Esophagus muscularis mucosa (tissue), 4 donors: ENCODE data around the gene MKKS. TPM values are rescaled to one million over a fixed set of nuclear protein-coding genes. Genes with fewer than 3 reads are reported as not detected.

Experiments used
- DNase-seq: peaks from one replicate; pipeline ENCODE4 v3.0.0-alpha.2; 2017; ENCODE audit errors: extremely low spot score
- H3K27ac ChIP-seq, 4 donors: fragments of 200-600 bp; sonication (generic); replicated peaks in 1 of 4; 1 replicate in 3 of 4; 2 replicates in 1 of 4; pipeline ENCODE4 v1.5.1; 2016 to 2019; ENCODE audit warnings: mild to moderate bottlenecking in 1 of 4
- H3K27me3 ChIP-seq, 4 donors: fragments of 200-600 bp; sonication (generic); one replicate each; pipeline versions ENCODE4 v1.5.1 to v1.6.0; 2016 to 2019
- H3K36me3 ChIP-seq, 4 donors: fragments of 200-600 bp; sonication (generic); one replicate each; pipeline ENCODE4 v1.5.1; 2016 to 2019
- H3K4me1 ChIP-seq, 4 donors: fragments of 200-600 bp; sonication (generic); one replicate each; pipeline ENCODE4 v1.5.1; 2016 to 2019
- H3K4me3 ChIP-seq, 4 donors: fragments of 200-600 bp; sonication (generic); 1 replicate in 2 of 4; 2 replicates in 2 of 4; pipeline ENCODE4 v1.5.1; 2016 to 2019; ENCODE audit warnings: mild to moderate bottlenecking in 4 of 4, moderate library complexity in 1 of 4
- H3K9me3 ChIP-seq, 4 donors: fragments of 200-600 bp; sonication (generic); 1 replicate in 3 of 4; 2 replicates in 1 of 4; pipeline ENCODE4 v1.5.1; 2016 to 2019
- CTCF ChIP-seq, 3 experiments: fragments of 200-600 bp in 2 of 3; fragments of 450-650 bp in 1 of 3; sonication (generic) in 2 of 3; IDR thresholded peaks; one replicate each; pipeline ENCODE4 v1.5.1; 2017 to 2019; ENCODE audit warnings: antibody characterized with exemption in 3 of 3, mild to moderate bottlenecking in 2 of 3, moderate library complexity in 1 of 3
- EP300 ChIP-seq: sonication (generic); formaldehyde crosslinking; IDR thresholded peaks from one replicate; pipeline ENCODE4 v1.6.1; 2017; ENCODE audit warnings: antibody characterized with exemption
- POLR2A ChIP-seq: fragments of 450-650 bp; IDR thresholded peaks from one replicate; pipeline ENCODE4 v1.6.1; 2017; ENCODE audit warnings: antibody characterized with exemption, moderate library complexity, mild to moderate bottlenecking, low read depth
- POLR2AphosphoS5 ChIP-seq, 2 donors: sonication (generic); formaldehyde crosslinking; IDR thresholded peaks; one replicate each; pipeline ENCODE4 v1.6.1; 2017; ENCODE audit warnings: antibody characterized with exemption in 2 of 2
- WGBS: methylation state at CpG from one replicate; pipeline ENCODE4 v1.1.5; 2018; 5-methylcytosine and 5-hydroxymethylcytosine counted together
- intact Hi-C: fragments of 100-400 bp; cut with DNase I; formaldehyde crosslinking; loops from one replicate; pipeline ENCODE4 v1.15.1; 2023
- total RNA-seq, 4 donors: library from RNA; depleted of rRNA; stranded (reverse); fragments of >200 nt; gene quantifications; one replicate each; pipeline versions ENCODE4 v1.1.0 to v1.2.1, GENCODE V29; 2016

MKKS gene
- total RNA-seq, 4 donors from 2014 or later = 14.1 to 19.3 (median 16.7) TPM

DNA sequence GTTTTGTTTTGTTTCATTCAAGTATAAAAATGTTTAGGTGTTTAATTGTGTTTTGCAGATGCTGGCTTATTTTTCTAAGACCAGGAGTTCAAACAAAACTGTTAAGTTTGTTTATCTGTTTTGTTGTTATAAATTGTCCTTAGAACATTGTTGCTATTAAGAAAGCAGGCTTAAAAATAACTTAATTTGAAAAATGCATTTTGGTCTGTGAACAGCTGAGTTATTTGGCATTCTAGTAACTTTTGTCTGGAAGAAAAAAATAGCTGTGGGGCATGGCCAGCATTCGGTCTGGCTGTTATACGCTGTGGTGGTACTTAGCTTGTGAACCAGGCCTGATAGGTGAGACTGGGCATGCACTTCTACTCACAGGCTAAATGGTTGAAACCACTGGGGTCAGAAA lies 38.8 kb upstream of the MKKS start:
- intact Hi-C loops = loop anchor here (10.0 kb wide), 1 partner anchor 802 kb away; no protein-coding TSS in a partner anchor
- H3K27ac ChIP-seq = no peak overlapping the region
- 92% methylated on average over 2 of the region's 2 CpGs for WGBS
- peaks cover 0 to 5% (median 0%) of the 10 kb centered on the region in 4 donors for H3K9me3 ChIP-seq
- H3K27me3 ChIP-seq = no peaks in the 10 kb centered on the region
- no peaks in the 10 kb centered on the region for H3K36me3 ChIP-seq
- peaks cover 5 to 31% (median 26%) of the 10 kb centered on the region in 4 donors for H3K4me1 ChIP-seq
- DNase-seq = no peak
- H3K4me3 ChIP-seq = no peak overlapping the region
- TF ChIP-seq EP300 = no peak
- TF ChIP-seq POLR2AphosphoS5 (IDR thresholded peaks at IDR 0.05) = no peak
- TF ChIP-seq POLR2A = no peak
- no peak for TF ChIP-seq CTCF (IDR thresholded peaks at IDR 0.05)

GRCh38 chr20:10470276-10470675 lies 36.3 kb upstream of the MKKS start:
- intact Hi-C loops = loop anchor here (10.0 kb wide), 1 partner anchor 805 kb away; no protein-coding TSS in a partner anchor
- no peak for DNase-seq
- Histone ChIP-seq H3K4me3 (no peak overlapping the region), H3K36me3 (no peaks in the 10 kb centered on the region), H3K4me1 (peaks cover 5 to 45% (median 35%) of the 10 kb centered on the region in 4 donors), H3K9me3 (peaks cover 0 to 5% (median 0%) of the 10 kb centered on the region in 4 donors), H3K27ac (no peak overlapping the region), H3K27me3 (no peaks in the 10 kb centered on the region)
- TF ChIP-seq EP300 = no peak
- TF ChIP-seq CTCF (IDR thresholded peaks at IDR 0.05) = no peak
- TF ChIP-seq POLR2A = no peak
- no peak for TF ChIP-seq POLR2AphosphoS5 (IDR thresholded peaks at IDR 0.05)
- WGBS = 86% methylated on average over 6 of the region's 6 CpGs

- Histone ChIP-seq H3K27me3 (no peaks in the 10 kb centered on the region), H3K4me1 (peaks cover 5 to 44% (median 31%) of the 10 kb centered on the region in 4 donors), H3K9me3 (peaks cover 0 to 5% (median 0%) of the 10 kb centered on the region in 4 donors), H3K4me3 (no peak overlapping the region), H3K27ac (no peak overlapping the region), H3K36me3 (no peaks in the 10 kb centered on the region)
- WGBS = 35% methylated on average over 7 of the region's 7 CpGs
- no peak for DNase-seq
- TF ChIP-seq CTCF (IDR thresholded peaks at IDR 0.05) (peak; percentile 43 to 63 (median 47)), EP300 (no peak)
- intact Hi-C loops = no loop called here
Measured at GRCh38 chr20:10469599-10469998, 35.6 kb upstream of the MKKS start.

DNA sequence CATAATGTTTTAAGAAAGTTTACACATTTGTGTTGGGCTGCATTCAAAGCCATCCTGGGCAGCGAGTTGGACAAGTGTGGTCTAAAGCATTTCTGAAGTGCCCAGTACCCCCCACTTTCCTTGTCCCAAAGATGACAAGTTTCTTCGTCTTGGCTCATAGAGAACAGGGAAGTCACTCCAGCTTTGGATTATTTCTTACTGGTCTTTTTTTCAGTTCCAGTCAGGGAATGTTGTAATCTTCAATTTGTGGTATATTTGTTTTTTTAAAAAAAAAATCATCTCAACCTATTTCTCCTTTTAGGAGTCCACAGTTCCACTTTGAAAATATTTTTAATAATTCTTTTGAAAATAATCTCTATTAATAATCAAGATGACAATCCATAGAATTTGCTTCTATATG lies 35.0 kb upstream of the MKKS start:
- no peak for TF ChIP-seq POLR2AphosphoS5 (IDR thresholded peaks at IDR 0.05)
- TF ChIP-seq EP300 = no peak
- TF ChIP-seq CTCF (IDR thresholded peaks at IDR 0.05) = no peak
- no peak for TF ChIP-seq POLR2A
- H3K27me3 ChIP-seq = no peaks in the 10 kb centered on the region
- H3K4me3 ChIP-seq = no peak overlapping the region
- WGBS = 77% methylated on average over 2 of the region's 2 CpGs
- peaks cover 0 to 5% (median 0%) of the 10 kb centered on the region in 4 donors for H3K9me3 ChIP-seq
- no peak for DNase-seq
- no peaks in the 10 kb centered on the region for H3K36me3 ChIP-seq
- peaks cover 5 to 42% (median 28%) of the 10 kb centered on the region in 4 donors for H3K4me1 ChIP-seq
- H3K27ac ChIP-seq = no peak overlapping the region
- intact Hi-C loops = no loop called here

GRCh38 chr20:10468340-10468845 lies 34.4 kb upstream of the MKKS start:
- DNase-seq = no peak
- intact Hi-C loops = no loop called here

More at GRCh38 chr20:10468340-10468845, 34.4 kb upstream of the MKKS start:
- H3K27ac ChIP-seq = peak overlapping the region in 1 of 4 donors; percentile 10
- peaks cover 0 to 5% (median 0%) of the 10 kb centered on the region in 4 donors for H3K9me3 ChIP-seq
- H3K4me3 ChIP-seq = no peak overlapping the region
- H3K27me3 ChIP-seq = no peaks in the 10 kb centered on the region
- TF ChIP-seq EP300 (no peak), POLR2AphosphoS5 (IDR thresholded peaks at IDR 0.05) (no peak), CTCF (IDR thresholded peaks at IDR 0.05) (no peak), POLR2A (no peak)
- H3K36me3 ChIP-seq = no peaks in the 10 kb centered on the region
- WGBS = 59% methylated on average over 2 of the region's 2 CpGs
- peaks cover 5 to 37% (median 22%) of the 10 kb centered on the region in 4 donors for H3K4me1 ChIP-seq
